Central memory CD8-positive, alpha-beta T cell (primary cell): ENCODE measurements around the gene CDH12.

Experiments used
- ATAC-seq: fragments of 150-1000 bp; cut with Tn5 transposase; replicated peaks from 2 replicates; pipeline ENCODE4 v1.10.0; 2022; ENCODE audit warnings: mild to moderate bottlenecking, moderate FRiP score, moderate number of reproducible peaks; ENCODE audit not compliant: poor library complexity, severe bottlenecking; ENCODE audit errors: extremely low read depth
- DNase-seq, 2 donors: peaks; one replicate each; pipeline ENCODE4 v3.0.0; 2021; ENCODE audit warnings: low spot score in 2 of 2
- H3K27ac Mint-ChIP-seq: one replicate; pipeline ENCODE4 v1.8.0; 2022; ENCODE audit warnings: low read depth, mild to moderate bottlenecking, moderate library complexity, mixed read lengths
- H3K27me3 Mint-ChIP-seq: one replicate; pipeline ENCODE4 v1.8.0; 2022; ENCODE audit warnings: mixed read lengths
- H3K36me3 Mint-ChIP-seq: one replicate; pipeline ENCODE4 v1.8.0; 2022; ENCODE audit warnings: mild to moderate bottlenecking, moderate library complexity, mixed read lengths; ENCODE audit not compliant: insufficient read depth
- H3K4me1 Mint-ChIP-seq: one replicate; pipeline ENCODE4 v1.8.0; 2022; ENCODE audit warnings: mixed read lengths
- H3K4me3 Mint-ChIP-seq: one replicate; pipeline ENCODE4 v1.8.0; 2022; ENCODE audit warnings: mild to moderate bottlenecking, moderate library complexity, mixed read lengths
- H3K9me3 Mint-ChIP-seq: one replicate; pipeline ENCODE4 v1.8.0; 2022; ENCODE audit warnings: mixed read lengths

CDH12 gene

DNA sequence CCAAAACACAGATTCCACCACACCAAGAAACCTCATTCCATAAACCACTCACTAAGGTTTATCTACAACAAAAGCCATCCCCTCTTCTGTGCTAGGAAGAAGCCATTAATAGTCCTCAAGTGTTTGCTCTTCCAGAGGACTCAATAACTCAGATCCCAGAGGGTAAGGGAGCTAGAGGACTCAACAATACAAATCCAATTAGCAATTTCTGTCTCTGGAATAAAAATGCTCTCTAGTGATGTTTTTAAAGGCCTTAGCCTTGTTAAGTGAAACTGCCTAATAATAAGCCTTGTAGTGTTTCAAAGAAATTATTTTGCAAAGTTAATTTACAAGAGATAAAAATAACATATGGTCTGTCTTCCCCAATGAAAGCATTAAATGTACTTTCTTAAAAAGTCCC is 942.4 kb downstream of the CDH12 start:
- Mint-ChIP-seq H3K4me3 (no peak overlapping the region), H3K36me3 (no peaks in the 10 kb centered on the region), H3K27ac (no peak overlapping the region), H3K9me3 (peaks cover 21% of the 10 kb centered on the region), H3K27me3 (no peaks in the 10 kb centered on the region), H3K4me1 (no peaks in the 10 kb centered on the region)
- ATAC-seq (no peak), DNase-seq (no peak)

DNA sequence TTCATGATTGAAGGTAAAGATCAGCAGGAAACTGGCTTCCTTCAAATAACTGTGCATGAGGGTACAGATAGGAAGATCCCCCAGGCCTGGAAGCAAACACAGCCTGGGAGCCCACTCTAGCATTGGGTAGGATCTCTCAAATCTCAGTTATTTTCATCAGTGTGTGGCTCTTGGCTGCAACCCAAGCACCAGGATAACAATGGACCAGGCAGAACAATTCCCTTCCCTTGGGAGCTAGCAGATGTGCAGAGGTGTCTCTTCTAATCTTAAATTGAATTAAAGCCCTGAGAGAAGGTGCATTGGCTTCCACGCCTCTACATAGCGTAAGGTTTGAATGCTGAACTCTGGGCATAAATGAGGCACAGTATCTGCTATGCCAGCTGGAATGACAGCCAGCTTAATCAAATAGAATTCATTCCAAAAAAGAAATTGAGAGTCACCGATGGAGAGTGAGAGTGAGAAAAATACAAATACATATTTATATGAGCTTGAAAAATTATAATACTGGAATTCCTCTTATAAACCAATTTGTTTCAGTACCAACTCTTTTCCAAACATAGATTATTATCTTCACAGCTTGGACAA is 957.3 kb downstream of the CDH12 start:
- peaks cover 10% of the 10 kb centered on the region for H3K9me3 Mint-ChIP-seq
- no peaks in the 10 kb centered on the region for H3K4me1 Mint-ChIP-seq
- peaks cover 1% of the 10 kb centered on the region for H3K36me3 Mint-ChIP-seq
- no peak overlapping the region for H3K27ac Mint-ChIP-seq
- H3K4me3 Mint-ChIP-seq, result no peak overlapping the region
- no peaks in the 10 kb centered on the region for H3K27me3 Mint-ChIP-seq
- ATAC-seq (no peak), DNase-seq (no peak)

DNA sequence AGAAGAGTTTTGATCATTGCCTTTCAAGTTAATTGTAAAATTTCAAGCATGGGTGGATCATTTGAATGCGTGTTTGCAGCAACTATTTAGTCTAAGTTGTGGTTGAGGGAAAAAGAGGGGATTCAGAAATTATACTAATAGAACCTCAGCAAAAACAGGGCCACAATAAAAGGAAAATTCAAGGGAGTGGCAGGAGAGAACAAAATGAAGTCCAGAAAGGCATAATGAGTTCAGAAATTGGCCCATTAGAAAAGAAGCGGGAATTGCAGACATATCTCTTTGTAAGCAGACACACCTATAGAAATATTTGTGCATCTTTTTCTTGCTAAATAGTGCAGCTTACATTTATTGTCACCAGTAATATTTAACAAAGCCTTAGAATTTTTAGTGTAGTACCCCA is 960.0 kb downstream of the CDH12 start:
- H3K36me3 Mint-ChIP-seq, result peaks cover 1% of the 10 kb centered on the region
- ATAC-seq, result no peak
- no peaks in the 10 kb centered on the region for H3K27me3 Mint-ChIP-seq
- no peak overlapping the region for H3K4me3 Mint-ChIP-seq
- no peaks in the 10 kb centered on the region for H3K4me1 Mint-ChIP-seq
- no peak overlapping the region for H3K27ac Mint-ChIP-seq
- peaks cover 5% of the 10 kb centered on the region for H3K9me3 Mint-ChIP-seq
- no peak for DNase-seq

DNA sequence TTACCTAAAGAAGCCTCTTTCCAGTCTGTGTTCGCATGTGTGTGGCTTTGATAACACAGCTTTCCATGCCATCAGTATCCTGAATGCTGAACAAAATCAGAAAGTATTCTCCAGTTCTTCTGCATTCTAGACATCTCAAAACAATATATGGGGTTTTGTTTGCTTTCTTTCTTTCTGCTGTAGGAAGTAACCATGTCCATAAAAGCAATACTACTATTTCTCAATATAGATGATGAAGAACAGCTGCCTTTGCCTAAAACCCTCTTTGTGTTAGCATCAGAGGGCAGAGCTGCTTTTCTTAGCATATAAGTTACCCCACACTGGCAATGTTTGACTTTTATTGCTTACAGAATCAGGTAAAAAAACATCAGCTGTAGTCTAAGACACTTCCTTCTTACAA is 963.6 kb downstream of the CDH12 start:
- DNase-seq, result no peak
- ATAC-seq, result no peak

DNA sequence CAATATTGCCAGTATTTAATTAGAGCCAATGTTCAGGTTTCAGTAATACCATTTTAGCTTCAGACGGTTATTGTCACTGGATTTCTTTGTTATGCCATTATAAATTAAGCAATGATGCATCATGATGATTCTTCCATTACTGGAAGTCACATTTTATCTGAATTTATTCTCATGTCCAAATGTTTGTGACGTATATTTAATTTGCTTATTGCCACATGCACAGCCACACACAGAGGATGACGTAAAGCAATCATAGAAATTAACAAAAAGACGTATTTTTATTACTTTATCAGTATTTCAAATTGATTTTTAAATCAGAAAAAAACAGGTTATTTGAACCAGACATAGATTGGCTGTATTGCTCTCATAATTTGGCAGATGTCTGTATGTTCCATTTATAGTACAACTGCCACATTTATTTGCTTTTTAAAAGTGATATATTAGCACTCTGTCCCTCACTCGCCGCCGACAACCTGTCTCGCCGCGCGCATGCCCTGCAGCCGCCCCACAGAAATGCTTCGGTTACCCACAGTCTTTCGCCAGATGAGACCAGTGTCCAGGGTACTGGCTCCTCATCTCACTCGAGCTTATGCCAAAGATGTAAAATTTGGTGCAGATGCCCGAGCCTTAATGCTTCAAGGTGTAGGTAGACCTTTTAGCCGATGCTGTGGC is 970.9 kb downstream of the CDH12 start:
- Mint-ChIP-seq H3K27ac (no peak overlapping the region), H3K27me3 (no peaks in the 10 kb centered on the region), H3K9me3 (peaks cover 32% of the 10 kb centered on the region), H3K4me1 (no peaks in the 10 kb centered on the region), H3K36me3 (no peaks in the 10 kb centered on the region), H3K4me3 (no peak overlapping the region)
- no peak for ATAC-seq
- DNase-seq, result no peak

More for the DNA sequence above, 963.6 kb downstream of the CDH12 start:
- Mint-ChIP-seq H3K27me3 (no peaks in the 10 kb centered on the region), H3K4me1 (no peaks in the 10 kb centered on the region), H3K4me3 (no peak overlapping the region), H3K36me3 (peaks cover 1% of the 10 kb centered on the region), H3K27ac (no peak overlapping the region), H3K9me3 (peaks cover 10% of the 10 kb centered on the region)

DNA sequence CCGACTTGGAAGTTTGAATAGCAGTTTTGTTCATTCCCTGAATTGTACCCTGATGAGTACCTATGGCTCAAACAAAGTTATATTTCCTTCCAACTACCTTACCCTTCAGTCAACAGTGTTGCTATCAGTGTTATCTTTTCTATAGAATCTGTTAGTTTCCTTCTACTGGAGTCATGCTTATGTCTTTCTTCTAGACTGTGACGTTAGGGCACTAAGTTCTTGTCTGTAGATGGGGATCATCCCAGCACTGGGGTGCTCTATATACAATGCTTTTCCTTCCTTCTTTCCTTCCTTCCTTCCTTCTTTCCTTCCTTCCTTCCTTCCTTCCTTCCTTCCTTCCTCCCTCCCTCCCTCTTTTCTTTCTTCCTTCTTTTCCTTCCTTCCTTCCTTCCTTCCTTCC is 973.0 kb downstream of the CDH12 start:
- no peak overlapping the region for H3K4me3 Mint-ChIP-seq

DNA sequence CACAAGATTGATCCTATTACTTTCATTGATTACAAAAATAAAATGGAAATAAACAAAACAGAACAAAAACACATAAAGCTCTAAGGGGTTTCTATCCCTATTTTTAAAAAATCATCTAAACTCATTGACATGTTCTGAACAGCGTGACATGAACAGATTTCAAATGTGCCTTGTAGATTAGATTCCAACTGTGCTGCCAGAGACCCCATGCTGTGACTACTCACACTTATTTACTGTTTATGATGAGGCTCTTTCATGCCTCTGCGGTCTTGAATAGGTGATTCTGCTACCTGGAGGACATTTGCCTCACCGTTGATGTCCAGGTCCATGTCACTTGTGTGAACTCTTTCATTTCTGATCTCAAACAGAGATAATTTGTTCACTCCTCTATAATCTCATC is 990.2 kb downstream of the CDH12 start:
- H3K27ac Mint-ChIP-seq, result no peak overlapping the region
- no peaks in the 10 kb centered on the region for H3K4me1 Mint-ChIP-seq
- no peaks in the 10 kb centered on the region for H3K27me3 Mint-ChIP-seq
- DNase-seq (no peak), ATAC-seq (no peak)
- no peak overlapping the region for H3K4me3 Mint-ChIP-seq
- peaks cover 44% of the 10 kb centered on the region for H3K9me3 Mint-ChIP-seq
- peaks cover 2% of the 10 kb centered on the region for H3K36me3 Mint-ChIP-seq

More for the DNA sequence above, 973.0 kb downstream of the CDH12 start:
- peaks cover 38% of the 10 kb centered on the region for H3K9me3 Mint-ChIP-seq
- H3K4me1 Mint-ChIP-seq, result no peaks in the 10 kb centered on the region
- H3K27me3 Mint-ChIP-seq, result no peaks in the 10 kb centered on the region
- ATAC-seq (no peak), DNase-seq (no peak)
- H3K27ac Mint-ChIP-seq, result no peak overlapping the region
- H3K36me3 Mint-ChIP-seq, result no peaks in the 10 kb centered on the region

DNA sequence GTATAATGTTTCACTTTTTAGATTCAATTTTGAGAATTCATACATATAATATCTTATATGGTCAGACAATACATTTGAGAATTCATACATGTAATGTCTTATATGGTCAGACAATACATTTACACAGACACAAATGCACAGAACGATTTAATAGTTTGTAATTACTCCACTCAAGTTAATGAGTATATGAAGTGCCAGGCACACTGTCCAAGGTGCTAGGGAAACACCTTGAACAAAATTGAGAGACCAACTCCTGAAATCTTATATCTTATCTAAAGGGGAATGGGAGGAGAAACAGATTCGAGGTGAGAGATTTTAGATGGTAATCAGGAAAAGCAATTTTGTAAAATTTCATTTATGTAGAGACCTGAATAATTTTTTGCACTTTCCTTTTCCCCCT is 994.7 kb downstream of the CDH12 start:
- ATAC-seq (no peak), DNase-seq (no peak)
- Mint-ChIP-seq H3K36me3 (peaks cover 2% of the 10 kb centered on the region), H3K27ac (no peak overlapping the region), H3K4me1 (no peaks in the 10 kb centered on the region), H3K27me3 (no peaks in the 10 kb centered on the region), H3K4me3 (no peak overlapping the region), H3K9me3 (peaks cover 21% of the 10 kb centered on the region)

DNA sequence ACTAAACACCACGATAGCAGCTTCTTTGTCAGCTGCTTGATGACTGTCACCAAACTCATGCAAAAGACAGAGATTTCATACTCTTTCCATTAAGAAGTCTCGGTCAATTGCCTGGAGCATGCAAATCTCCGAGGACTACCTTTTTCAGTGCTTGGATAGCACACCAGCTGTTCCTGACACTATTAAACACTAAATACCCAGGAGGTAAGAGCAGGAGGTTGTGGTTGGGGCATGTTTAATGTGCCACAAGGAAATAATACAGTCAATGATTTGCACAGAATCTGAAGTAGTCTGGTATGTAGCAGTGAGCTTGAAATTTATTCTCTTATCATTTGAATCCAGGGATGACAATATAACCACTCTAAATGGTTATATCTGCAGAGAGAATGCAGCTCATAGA is 996.2 kb downstream of the CDH12 start:
- no peak for ATAC-seq
- no peak for DNase-seq
- Mint-ChIP-seq H3K4me1 (no peaks in the 10 kb centered on the region), H3K36me3 (peaks cover 2% of the 10 kb centered on the region), H3K27me3 (no peaks in the 10 kb centered on the region), H3K27ac (no peak overlapping the region), H3K4me3 (no peak overlapping the region), H3K9me3 (peaks cover 21% of the 10 kb centered on the region)

DNA sequence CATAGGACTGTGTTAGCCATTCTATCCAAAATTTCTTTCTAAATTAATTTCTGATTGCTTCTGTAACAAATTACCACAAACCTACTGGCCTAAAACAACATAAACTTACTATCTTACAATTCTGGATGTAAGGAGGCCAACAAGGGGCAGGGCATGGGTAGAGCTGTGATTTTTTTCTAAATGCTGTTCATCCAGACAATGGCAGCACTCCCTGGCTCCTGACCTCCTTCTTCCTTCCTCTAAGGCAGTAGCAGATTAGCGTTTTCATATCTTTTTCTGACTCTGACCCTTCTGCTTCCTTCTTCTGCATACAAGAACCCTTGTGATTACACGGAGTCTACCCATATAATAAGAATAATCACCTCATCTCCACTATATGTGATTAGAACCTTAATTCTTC is 1005.8 kb downstream of the CDH12 start:
- no peaks in the 10 kb centered on the region for H3K36me3 Mint-ChIP-seq
- no peaks in the 10 kb centered on the region for H3K4me1 Mint-ChIP-seq
- H3K4me3 Mint-ChIP-seq, result no peak overlapping the region
- H3K27me3 Mint-ChIP-seq, result no peaks in the 10 kb centered on the region
- DNase-seq, result no peak
- ATAC-seq, result no peak
- peaks cover 30% of the 10 kb centered on the region for H3K9me3 Mint-ChIP-seq
- H3K27ac Mint-ChIP-seq, result no peak overlapping the region

DNA sequence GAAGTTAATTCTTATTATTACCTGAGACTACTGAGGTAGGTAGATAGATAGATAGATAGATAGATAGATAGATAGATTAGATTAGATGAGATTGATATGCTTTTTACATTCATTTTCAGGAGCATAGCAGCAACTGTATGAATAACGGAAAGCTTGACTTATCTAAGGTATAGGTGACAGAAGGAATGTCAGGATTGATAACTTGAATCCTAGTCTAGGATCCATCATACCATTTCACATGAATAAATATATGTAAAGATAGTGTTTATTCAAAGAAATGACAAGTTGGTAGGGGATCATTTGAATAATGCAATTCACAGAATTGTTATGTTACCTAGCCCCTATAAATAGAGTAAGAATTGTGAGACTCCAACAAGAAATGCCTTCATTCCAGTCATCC is 1008.2 kb downstream of the CDH12 start:
- ATAC-seq (no peak), DNase-seq (no peak)
- Mint-ChIP-seq H3K27me3 (no peaks in the 10 kb centered on the region), H3K4me3 (no peak overlapping the region), H3K4me1 (no peaks in the 10 kb centered on the region), H3K27ac (no peak overlapping the region), H3K9me3 (peaks cover 24% of the 10 kb centered on the region), H3K36me3 (no peaks in the 10 kb centered on the region)

DNA sequence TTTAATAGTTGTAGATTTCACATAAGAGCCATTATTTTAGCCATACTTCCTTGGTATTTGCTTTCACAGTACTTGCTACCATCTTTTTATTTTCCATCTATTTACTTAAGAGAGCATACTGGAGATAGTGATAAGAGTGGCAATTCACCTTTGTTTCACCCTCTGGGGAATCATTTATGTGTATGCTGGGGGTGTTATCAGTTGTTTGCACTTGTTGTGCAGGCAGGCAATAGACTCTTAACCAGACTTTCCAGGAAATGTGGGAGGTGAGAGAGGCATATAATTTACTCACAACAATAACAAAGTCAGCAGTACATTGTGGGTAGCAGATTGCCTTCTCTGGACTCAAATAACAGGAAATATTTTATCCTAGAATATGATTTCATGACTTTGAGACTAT is 1018.3 kb downstream of the CDH12 start:
- no peak for DNase-seq
- Mint-ChIP-seq H3K4me3 (no peak overlapping the region), H3K9me3 (peaks cover 7% of the 10 kb centered on the region), H3K27me3 (no peaks in the 10 kb centered on the region), H3K27ac (no peak overlapping the region), H3K36me3 (no peaks in the 10 kb centered on the region), H3K4me1 (no peaks in the 10 kb centered on the region)
- no peak for ATAC-seq

DNA sequence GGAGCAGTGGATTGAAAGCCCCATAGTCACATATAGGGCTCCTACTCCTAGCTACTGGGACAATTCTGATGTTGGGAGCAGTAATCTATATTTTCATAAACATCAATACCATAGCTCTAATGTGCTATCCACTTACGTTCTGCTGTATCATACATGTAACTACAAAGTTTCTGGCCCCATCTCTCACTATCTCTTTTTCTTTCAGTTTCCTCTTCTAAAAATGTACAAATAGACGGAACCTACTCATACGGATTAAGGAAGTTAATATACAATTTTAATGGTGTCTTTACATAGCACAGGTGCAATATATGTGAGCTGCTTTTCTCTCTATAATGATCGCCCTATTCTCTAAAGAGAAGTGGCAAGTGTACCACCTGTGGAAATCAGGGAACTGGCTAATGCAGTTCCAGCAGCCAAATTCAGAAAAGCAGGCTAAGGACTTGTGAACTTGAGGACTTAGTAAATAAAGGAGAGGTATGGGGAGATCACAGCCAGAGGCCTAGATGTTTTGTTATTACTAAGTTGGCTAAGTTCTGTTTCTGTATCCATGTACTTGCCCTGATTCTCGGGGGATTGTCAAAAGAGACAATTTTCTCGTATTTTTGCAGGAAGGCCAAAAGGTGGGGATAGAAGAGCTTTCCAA is 1021.9 kb downstream of the CDH12 start:
- no peak for ATAC-seq
- no peaks in the 10 kb centered on the region for H3K4me1 Mint-ChIP-seq

More for the DNA sequence above, 1021.9 kb downstream of the CDH12 start:
- peaks cover 8% of the 10 kb centered on the region for H3K9me3 Mint-ChIP-seq
- no peaks in the 10 kb centered on the region for H3K27me3 Mint-ChIP-seq
- H3K27ac Mint-ChIP-seq, result no peak overlapping the region
- no peaks in the 10 kb centered on the region for H3K36me3 Mint-ChIP-seq
- H3K4me3 Mint-ChIP-seq, result no peak overlapping the region
- no peak for DNase-seq
